NCI-H524 (cell line): ENCODE results near the gene GGA1.
"Not testable (repeated sequence)": the region's sequence is repeated elsewhere in the genome, so short reads cannot be mapped to it uniquely, and the experiment has no call there.

Experiments
- DNase-seq, 2 experiments: peaks; one replicate each; lab custom pipeline; 2025; lab: John Stamatoyannopoulos, UW

The GGA1 gene

GRCh38 chr22:37609240-37610152 is 862 bp downstream of the GGA1 start:
- DNase-seq, result peak; percentile 8 to 43

- not testable (repeated sequence) for DNase-seq
Observed at GRCh38 chr22:37610153-37610475, 1.5 kb downstream of the GGA1 start.

DNA sequence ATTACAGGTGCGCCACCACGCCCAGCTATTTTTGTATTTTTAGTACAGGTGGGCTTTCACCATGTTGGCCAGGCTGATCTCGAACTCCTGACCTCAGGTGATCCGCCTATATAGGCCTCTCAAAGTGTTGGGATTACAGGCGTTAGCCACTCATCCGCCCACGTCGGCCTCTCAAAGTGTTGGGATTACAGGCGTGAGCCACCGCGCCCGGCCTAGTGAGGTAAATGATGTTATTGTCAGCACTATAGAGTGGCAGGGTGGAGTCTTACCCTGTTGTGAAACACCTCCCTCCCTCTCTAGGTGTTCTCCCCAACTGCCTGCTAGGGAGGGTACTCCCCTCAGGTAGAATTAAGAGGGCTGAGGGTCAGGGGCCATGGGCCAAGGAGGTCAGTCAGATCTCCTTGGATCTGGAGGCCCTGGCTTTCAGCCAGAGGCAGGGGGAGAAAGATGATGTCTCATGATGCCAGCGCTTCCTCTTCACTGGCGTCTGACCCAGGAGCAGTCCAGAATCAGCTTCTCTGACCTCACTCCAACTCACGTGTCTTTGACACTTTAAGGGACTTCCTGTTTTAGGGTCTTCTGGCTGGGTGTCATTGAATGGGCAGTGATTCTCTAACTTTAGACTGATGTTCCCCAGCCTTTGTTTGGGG is 2.0 kb downstream of the GGA1 start:
- DNase-seq, result no peak

GRCh38 chr22:37611207-37611606 is 2.6 kb downstream of the GGA1 start:
- no peak for DNase-seq

DNA sequence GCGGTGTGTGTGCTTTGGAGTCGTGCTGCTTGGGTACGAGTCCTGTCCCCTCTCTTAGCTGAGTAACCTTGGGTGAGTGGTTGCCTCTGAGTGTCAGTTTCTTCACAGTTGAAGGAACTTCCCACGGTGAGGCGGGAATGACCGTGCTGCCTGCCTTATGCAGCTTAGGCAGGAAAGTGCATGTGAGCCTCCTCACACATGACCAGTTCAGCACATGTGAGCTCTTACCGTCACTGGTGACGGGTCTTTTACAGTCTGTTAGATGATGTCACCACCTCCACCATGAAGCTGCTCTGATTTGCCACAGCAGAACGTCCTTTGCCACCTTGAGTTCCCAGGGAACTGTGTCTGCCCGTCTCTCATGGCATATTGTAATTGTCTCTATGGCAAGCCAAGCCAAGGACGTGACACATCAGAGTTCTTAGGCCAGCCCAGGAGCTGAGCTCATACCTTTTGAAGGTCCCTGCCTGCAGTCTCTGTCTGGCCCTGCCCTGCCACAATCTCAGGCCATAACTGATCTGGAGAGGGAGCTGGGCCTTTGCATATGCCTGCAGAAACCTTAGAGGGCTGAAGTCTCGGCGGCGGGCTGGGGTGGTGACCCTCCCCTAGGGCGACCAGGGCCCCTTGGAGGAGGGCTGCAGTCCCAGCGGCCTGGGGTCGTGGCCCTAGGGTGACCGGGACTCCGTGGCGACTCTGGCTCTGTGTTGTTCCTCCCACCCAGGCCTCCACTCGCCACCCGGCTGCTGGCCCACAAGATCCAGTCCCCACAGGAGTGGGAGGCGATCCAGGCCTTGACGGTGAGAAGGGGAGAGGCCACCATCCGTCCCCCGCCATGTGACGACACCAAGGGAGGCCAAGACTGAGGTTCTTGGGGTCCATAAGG is 7.8 kb downstream of the GGA1 start:
- no peak for DNase-seq

GRCh38 chr22:37617431-37617830 is 8.8 kb downstream of the GGA1 start:
- no peak for DNase-seq

DNA sequence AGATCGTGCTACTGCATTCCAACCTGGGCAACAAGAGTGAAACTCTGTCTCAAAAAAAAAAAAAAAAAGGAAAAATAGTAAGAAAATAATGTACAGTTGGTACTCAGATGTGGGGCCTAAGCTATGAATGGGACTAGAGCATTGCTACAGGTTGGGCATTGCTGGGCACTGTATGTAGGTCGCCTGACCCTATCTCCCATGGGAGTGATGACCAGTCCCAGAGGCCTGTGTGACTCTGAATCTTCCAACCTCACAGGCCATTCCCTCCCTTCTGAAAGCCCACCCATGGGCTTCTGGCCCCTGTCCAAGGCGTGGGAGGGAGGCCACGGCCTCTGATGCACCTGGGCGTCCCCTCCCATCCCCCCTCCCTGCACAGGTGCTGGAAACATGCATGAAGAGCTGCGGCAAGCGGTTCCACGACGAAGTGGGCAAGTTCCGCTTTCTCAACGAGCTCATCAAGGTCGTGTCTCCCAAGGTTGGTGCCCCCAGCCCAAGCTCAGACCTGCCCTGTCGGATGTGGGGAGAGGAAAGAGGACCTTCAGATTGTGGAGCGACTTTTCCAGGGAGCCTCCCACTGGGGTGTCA is 9.5 kb downstream of the GGA1 start:
- DNase-seq, result no peak

- DNase-seq, result no peak
Observed at GRCh38 chr22:37618674-37619073, 10.0 kb downstream of the GGA1 start.

GRCh38 chr22:37619991-37620390 is 11.4 kb downstream of the GGA1 start:
- DNase-seq, result no peak

- DNase-seq, result no peak
Observed at GRCh38 chr22:37621352-37621860, 12.8 kb downstream of the GGA1 start.

GRCh38 chr22:37623075-37624016 is 14.7 kb downstream of the GGA1 start:
- DNase-seq, result peak; percentile 17 to 58

DNA sequence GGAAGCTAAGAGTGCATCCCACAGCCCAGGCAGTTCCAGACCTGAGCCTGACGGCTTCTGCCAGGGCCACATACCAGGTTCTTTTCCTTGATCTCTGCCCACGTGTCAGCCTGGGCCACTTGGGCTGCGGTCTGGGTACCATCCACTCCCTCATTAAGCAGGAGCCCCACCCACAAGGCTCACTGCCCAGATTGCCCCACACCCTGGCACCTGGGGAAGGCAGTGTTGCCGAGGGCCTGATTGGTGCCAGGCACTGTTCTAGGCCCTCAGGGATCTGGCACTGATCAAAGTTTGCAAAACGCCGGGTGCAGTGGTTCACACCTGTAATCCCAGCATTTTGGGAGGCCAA is 15.4 kb downstream of the GGA1 start:
- DNase-seq, result no peak

GRCh38 chr22:37624876-37625275 is 16.2 kb downstream of the GGA1 start:
- DNase-seq, result no peak

DNA sequence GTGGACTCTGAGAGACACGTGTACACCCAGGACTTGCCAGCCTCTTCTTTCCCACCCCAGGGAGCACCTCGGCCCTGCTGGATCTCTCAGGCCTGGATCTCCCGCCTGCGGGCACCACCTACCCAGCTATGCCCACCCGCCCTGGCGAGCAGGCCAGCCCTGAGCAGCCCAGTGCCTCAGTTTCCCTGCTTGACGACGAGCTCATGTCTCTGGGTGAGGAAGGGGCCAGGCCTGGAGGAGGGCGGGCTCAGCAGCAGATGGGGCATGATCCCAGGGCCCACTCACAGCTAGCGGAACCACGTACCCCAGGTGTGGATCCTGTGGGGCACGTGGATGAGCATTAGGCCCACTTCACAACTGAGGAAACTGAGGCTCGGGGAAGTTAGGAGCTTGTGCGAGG is 17.1 kb downstream of the GGA1 start:
- no peak for DNase-seq

- DNase-seq, result no peak
Observed at GRCh38 chr22:37626144-37626543, 17.5 kb downstream of the GGA1 start.

DNA sequence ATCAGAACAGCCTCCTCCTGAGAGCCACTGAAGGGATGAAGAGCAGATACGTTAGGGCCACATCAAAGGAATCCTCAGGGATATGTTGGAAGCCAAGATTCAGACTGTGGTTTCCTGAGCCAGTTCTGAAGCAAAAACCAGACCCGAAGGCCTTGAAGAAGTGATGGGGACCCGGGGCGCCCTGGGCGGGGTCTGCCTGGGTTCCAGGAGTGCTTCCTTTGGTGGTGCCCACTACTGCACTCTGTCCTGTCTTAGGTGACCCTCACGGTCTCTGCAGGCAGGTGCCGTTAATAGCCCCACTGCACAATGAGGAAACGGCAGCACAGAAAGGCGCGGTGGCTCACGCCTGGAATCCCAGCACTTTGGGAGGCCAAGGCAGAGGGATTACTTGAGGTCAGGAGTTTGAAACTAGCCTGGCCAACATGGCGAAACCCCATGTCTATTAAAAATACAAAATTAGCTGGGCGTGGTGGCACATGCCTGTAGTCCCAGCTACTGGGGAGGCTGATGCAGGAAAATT is 18.0 kb downstream of the GGA1 start:
- no peak for DNase-seq

DNA sequence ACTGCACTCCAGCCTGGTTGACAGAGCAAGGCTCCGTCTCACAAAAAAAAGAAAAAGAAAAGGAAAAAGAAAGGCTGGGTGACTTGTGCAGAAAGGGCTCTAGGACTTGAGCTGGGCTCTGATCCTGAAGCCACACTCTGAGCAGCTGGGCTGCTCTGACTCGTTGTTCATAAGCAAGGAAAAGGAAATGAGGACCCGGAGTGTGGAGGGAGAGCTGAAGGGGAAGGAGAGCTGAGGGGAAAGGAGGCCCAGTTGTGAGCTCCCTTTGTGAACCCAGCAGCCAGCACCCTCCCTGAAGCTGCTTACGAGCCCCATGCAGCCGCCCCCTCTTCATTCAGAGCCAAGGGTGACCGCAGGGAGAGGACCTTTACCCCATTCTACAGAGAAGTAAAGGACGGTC is 18.5 kb downstream of the GGA1 start:
- no peak for DNase-seq

DNA sequence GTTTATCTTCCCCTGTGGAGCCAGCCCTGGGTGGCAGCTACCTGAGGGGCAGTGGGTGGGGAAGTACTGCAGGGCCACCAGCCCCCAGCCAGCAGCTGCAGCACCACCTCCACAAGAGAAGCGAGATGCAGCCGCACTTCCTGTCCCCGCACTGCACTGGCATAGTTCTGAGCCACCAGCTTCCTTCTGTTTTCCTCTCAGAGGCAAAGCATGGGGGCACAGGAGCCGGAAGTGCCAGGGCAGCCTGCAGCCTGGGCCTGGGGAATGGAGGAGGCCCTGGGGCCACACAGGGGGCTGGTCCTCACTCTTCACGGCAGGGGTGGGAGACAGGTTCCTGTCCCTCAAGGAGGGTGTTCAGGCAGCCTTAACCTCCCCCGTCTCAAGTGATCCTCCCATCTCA is 18.9 kb downstream of the GGA1 start:
- DNase-seq, result no peak

- no peak for DNase-seq
Observed at GRCh38 chr22:37628830-37629229, 20.2 kb downstream of the GGA1 start.

DNA sequence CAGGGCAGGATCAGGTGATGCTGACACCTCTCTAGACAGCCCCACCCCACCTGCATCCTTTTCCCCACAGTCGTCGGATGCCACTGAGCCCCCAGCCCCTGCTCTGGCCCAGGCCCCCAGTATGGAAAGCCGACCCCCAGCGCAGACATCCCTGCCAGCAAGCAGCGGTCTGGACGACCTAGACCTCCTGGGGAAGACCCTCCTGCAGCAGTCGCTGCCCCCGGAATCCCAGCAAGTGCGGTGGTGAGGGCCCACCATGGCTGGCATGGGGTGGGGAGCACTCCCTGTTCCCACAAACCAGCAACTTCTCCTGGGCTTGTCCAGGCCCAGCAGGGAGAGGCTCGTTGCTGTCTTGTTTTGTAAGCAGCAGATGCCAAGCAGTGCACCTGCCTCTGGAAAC is 21.3 kb downstream of the GGA1 start:
- DNase-seq, result no peak
